HuH-7 (cell line): Measurements from ENCODE around the gene EEF1AKMT4.
A peak's percentile ranks its signal among the peaks of the same experiment; 100 is the strongest.

Experiments used
- DNase-seq: peaks from one replicate; pipeline ENCODE4 v3.0.0; 2011; ENCODE audit warnings: low spot score

EEF1AKMT4 gene

GRCh38 chr3:184298759-184299487 is 49.5 kb downstream of the EEF1AKMT4 start, which contains the start of gene PSMD2:
TSS of gene PSMD2 (plus strand) at chr3:184299241. CDS start at chr3:184299267, 26 bp downstream.
- DNase-seq: peak; percentile 96

- DNase-seq: no peak
Observed at GRCh38 chr3:184299488-184300377, 50.3 kb downstream of the EEF1AKMT4 start.

- no peak for DNase-seq
Observed at GRCh38 chr3:184300378-184300720, 50.9 kb downstream of the EEF1AKMT4 start.

GRCh38 chr3:184305577-184305976 is 56.1 kb downstream of the EEF1AKMT4 start:
- DNase-seq: no peak

- no peak for DNase-seq
Observed at GRCh38 chr3:184306341-184306972, 57.0 kb downstream of the EEF1AKMT4 start.

GRCh38 chr3:184307915-184308314 is 58.4 kb downstream of the EEF1AKMT4 start:
- no peak for DNase-seq
